ENCODE measurements around the gene ARRDC3.
"Not testable (repeated sequence)": the region's sequence is repeated elsewhere in the genome, so short reads cannot be mapped to it uniquely, and the experiment has no call there.

ARRDC3 gene

GRCh38 chr5:91345461-91345860 lies 37.7 kb downstream of the ARRDC3 start:
- Histone ChIP-seq H3F3A (ENCODE audit: insufficient read depth, low read length) (no peaks in the 10 kb centered on the region), H3K9me2 (ENCODE audit: low read depth, low read length) (no peaks in the 10 kb centered on the region), H3K79me2 (ENCODE audit: insufficient read depth, low read length) (no peaks in the 10 kb centered on the region), H3K9ac (ENCODE audit: low read length) (no peak overlapping the region), H4K20me1 (ENCODE audit: insufficient read depth, low read length) (no peaks in the 10 kb centered on the region), H3K27ac (ENCODE audit: low read depth, low read length, poor library complexity, severe bottlenecking) (no peak overlapping the region), H2AFZ (ENCODE audit: low read length) (no peak overlapping the region), H3K4me2 (ENCODE audit: low read length) (no peak overlapping the region), H3K4me1 (ENCODE audit: insufficient read depth, low read length, severe bottlenecking) (no peaks in the 10 kb centered on the region), H3K36me3 (ENCODE audit: insufficient read depth, low read length) (no peaks in the 10 kb centered on the region; the same call in 1 of the 2 replicates), H3K4me3 (ENCODE audit: low read depth, low read length, poor library complexity, severe bottlenecking) (no peak overlapping the region), H3K27me3 (ENCODE audit: insufficient read depth, low read length) (no peaks in the 10 kb centered on the region), H3K9me3 (ENCODE audit: low read length) (no peaks in the 10 kb centered on the region)
- TF ChIP-seq CTCF (IDR thresholded peaks at IDR 0.05; ENCODE audit: low read length) (no peak), EZH2 (IDR thresholded peaks at IDR 0.05; ENCODE audit: borderline replicate concordance, low read length) (no peak)

- not testable (repeated sequence) for H3K79me2 ChIP-seq (ENCODE audit: insufficient read depth, low read length); H3K9ac ChIP-seq (ENCODE audit: low read length); H3K4me2 ChIP-seq (ENCODE audit: low read length); H3K9me2 ChIP-seq (ENCODE audit: low read depth, low read length); H3K27me3 ChIP-seq (ENCODE audit: insufficient read depth, low read length); H3K36me3 ChIP-seq (ENCODE audit: insufficient read depth, low read length); H3K9me3 ChIP-seq (ENCODE audit: low read length); H2AFZ ChIP-seq (ENCODE audit: low read length); H3K27ac ChIP-seq (ENCODE audit: low read depth, low read length, poor library complexity, severe bottlenecking); H4K20me1 ChIP-seq (ENCODE audit: insufficient read depth, low read length); H3F3A ChIP-seq (ENCODE audit: insufficient read depth, low read length); H3K4me3 ChIP-seq (ENCODE audit: low read depth, low read length, poor library complexity, severe bottlenecking); H3K4me1 ChIP-seq (ENCODE audit: insufficient read depth, low read length, severe bottlenecking)
Observed at GRCh38 chr5:91344661-91345200, 38.4 kb downstream of the ARRDC3 start.

- Histone ChIP-seq H3F3A (ENCODE audit: insufficient read depth, low read length) (no peaks in the 10 kb centered on the region), H3K9ac (ENCODE audit: low read length) (no peak overlapping the region), H3K27ac (ENCODE audit: low read depth, low read length, poor library complexity, severe bottlenecking) (no peak overlapping the region), H3K4me3 (ENCODE audit: low read depth, low read length, poor library complexity, severe bottlenecking) (no peak overlapping the region), H3K4me1 (ENCODE audit: insufficient read depth, low read length, severe bottlenecking) (no peaks in the 10 kb centered on the region), H3K9me3 (ENCODE audit: low read length) (no peaks in the 10 kb centered on the region), H3K36me3 (ENCODE audit: insufficient read depth, low read length) (no peaks in the 10 kb centered on the region; the same call in 1 of the 2 replicates), H3K27me3 (ENCODE audit: insufficient read depth, low read length) (no peaks in the 10 kb centered on the region), H4K20me1 (ENCODE audit: insufficient read depth, low read length) (no peaks in the 10 kb centered on the region), H3K4me2 (ENCODE audit: low read length) (no peak overlapping the region), H3K79me2 (ENCODE audit: insufficient read depth, low read length) (no peaks in the 10 kb centered on the region), H3K9me2 (ENCODE audit: low read depth, low read length) (no peaks in the 10 kb centered on the region), H2AFZ (ENCODE audit: low read length) (no peak overlapping the region)
- no peak for TF ChIP-seq CTCF (IDR thresholded peaks at IDR 0.05; ENCODE audit: low read length)
- no peak for TF ChIP-seq EZH2 (IDR thresholded peaks at IDR 0.05; ENCODE audit: borderline replicate concordance, low read length)
Observed at GRCh38 chr5:91343916-91344315, 39.2 kb downstream of the ARRDC3 start.

- H3K4me1 ChIP-seq (ENCODE audit: insufficient read depth, low read length, severe bottlenecking); H3K36me3 ChIP-seq (ENCODE audit: insufficient read depth, low read length); H3K27me3 ChIP-seq (ENCODE audit: insufficient read depth, low read length); H3K9me3 ChIP-seq (ENCODE audit: low read length); H2AFZ ChIP-seq (ENCODE audit: low read length); H3K9ac ChIP-seq (ENCODE audit: low read length); H3K4me2 ChIP-seq (ENCODE audit: low read length); H3K9me2 ChIP-seq (ENCODE audit: low read depth, low read length); H3K79me2 ChIP-seq (ENCODE audit: insufficient read depth, low read length); H3F3A ChIP-seq (ENCODE audit: insufficient read depth, low read length); H3K27ac ChIP-seq (ENCODE audit: low read depth, low read length, poor library complexity, severe bottlenecking); H3K4me3 ChIP-seq (ENCODE audit: low read depth, low read length, poor library complexity, severe bottlenecking); H4K20me1 ChIP-seq (ENCODE audit: insufficient read depth, low read length): not testable (repeated sequence)
Observed at GRCh38 chr5:91342931-91343330, 40.2 kb downstream of the ARRDC3 start.
